Left ventricle myocardium superior (tissue), 1 donor: ENCODE measurements around the gene SGCB. TPM values are rescaled to one million over a fixed set of nuclear protein-coding genes. Genes with fewer than 3 reads are reported as not detected.

ENCODE experiments used
- total RNA-seq: library from RNA; stranded (reverse); fragmentation: NEBNext Ultra II Directional; extraction: Animal tissue kit (Norgen Biotek cat#: 25700); gene quantifications from one replicate; pipeline ENCODE4 v1.2.1, GENCODE V29; 2021
- donor health status: DM: no; HTN: yes; CAD: no; lungs with severe emphysema.

SGCB gene
- total RNA-seq, 1 donor from 2014 or later: 80.4 TPM

Other genes starting within 250 kb of the SGCB start
- 43.4 TPM for gene DCUN1D4, start 195.1 kb downstream of the SGCB start, total RNA-seq
- 0.27 TPM for gene LRRC66, start 17.9 kb downstream of the SGCB start, total RNA-seq
- 1.9 TPM for gene SPATA18, start 13.0 kb upstream of the SGCB start, total RNA-seq